ENCODE results near the gene OCA2. TPM values are rescaled to one million over a fixed set of nuclear protein-coding genes. Genes with fewer than 3 reads are reported as not detected.

Gene OCA2
- total RNA-seq, 1 donor from 2014 or later = 1.0 TPM

DNA sequence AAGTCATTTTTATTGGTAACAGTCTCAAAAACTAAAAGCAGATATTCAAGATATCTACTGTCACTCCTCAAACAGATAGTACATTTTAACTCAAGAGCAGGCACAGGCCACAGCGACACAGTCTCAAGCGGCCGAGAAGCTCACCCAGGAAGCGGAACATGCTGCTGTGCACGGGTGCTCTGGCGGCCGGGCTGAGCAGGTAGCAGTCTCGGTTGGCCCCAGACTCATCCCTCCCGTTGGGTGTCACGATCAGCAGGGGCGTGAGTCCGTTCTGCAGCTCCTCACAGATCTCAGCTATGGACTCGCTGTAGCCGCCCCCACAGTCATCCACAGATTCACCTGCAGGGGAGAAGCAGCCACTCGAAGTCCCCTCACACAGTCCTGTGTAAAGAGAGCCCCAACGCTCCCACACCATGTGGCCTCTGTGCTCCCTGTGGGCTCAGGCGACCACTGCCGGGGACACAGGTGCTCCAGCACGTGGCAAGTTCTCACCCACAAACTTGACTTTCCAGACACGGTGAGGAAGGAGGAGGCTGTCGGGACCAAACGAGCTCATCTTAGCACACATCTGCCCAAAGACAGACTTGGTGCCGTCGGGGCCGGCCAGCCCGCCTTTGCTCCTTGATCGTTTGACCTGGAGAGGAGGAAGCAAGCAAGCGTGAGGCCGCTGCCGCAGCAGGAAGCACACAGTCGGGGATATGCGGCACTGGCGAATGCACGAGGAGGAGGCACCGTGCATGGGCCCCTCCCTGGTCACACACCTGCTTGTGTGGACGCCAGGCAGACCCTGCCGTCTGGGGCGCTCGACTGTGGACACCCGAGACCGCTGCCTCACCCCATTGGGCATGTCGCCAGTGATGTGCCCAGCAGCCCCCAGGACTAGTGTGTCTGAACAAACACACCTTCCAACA is 17.7 kb upstream of the OCA2 start:
- H3K27me3 Mint-ChIP-seq (ENCODE audit: low read depth) = no peaks in the 10 kb centered on the region
- TF ChIP-seq CTCF (IDR thresholded peaks at IDR 0.05; ENCODE audit: unreplicated experiment) = no peak
- no peak overlapping the region for H3K27ac Mint-ChIP-seq
- peaks cover 51% of the 10 kb centered on the region for H3K36me3 Mint-ChIP-seq
- H3K9me3 Mint-ChIP-seq = no peaks in the 10 kb centered on the region
- no peak overlapping the region for H3K4me3 Mint-ChIP-seq
- DNase-seq (ENCODE audit: low spot score in 2 of 2, unreplicated experiment in 2 of 2) = no peak
- no peaks in the 10 kb centered on the region for H3K4me1 Mint-ChIP-seq

DNA sequence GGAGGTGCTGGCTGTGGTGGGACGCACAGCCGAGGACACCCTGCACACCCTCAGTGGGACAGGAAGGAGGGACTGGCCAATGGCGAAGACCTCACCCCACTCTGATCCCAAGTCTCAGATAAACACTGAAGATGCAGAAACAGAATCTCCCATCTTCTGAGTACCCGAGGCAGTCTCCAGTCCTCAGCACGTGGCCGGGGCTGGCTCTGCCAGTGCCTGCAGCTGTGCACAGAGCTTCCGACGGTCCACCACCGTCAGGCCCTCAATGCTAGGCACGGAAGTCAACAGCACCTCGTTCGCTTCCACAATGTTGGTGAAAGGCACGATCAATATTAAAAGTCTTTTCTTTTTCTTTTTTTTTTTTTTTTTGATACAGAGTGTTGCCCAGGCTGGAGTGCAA is 16.8 kb upstream of the OCA2 start:
- no peaks in the 10 kb centered on the region for H3K27me3 Mint-ChIP-seq (ENCODE audit: low read depth)

GRCh38 chr15:28114721-28115622 is 15.9 kb upstream of the OCA2 start:
- TF ChIP-seq CTCF (IDR thresholded peaks at IDR 0.05; ENCODE audit: unreplicated experiment) = no peak
- DNase-seq (ENCODE audit: low spot score in 2 of 2, unreplicated experiment in 2 of 2) = no peak
- no peaks in the 10 kb centered on the region for H3K9me3 Mint-ChIP-seq
- H3K27ac Mint-ChIP-seq = no peak overlapping the region
- H3K4me1 Mint-ChIP-seq = no peaks in the 10 kb centered on the region
- no peaks in the 10 kb centered on the region for H3K27me3 Mint-ChIP-seq (ENCODE audit: low read depth)
- no peak overlapping the region for H3K4me3 Mint-ChIP-seq
- peaks cover 47% of the 10 kb centered on the region for H3K36me3 Mint-ChIP-seq

More for the DNA sequence above, 16.8 kb upstream of the OCA2 start:
- H3K4me3 Mint-ChIP-seq = no peak overlapping the region
- H3K36me3 Mint-ChIP-seq = peaks cover 51% of the 10 kb centered on the region
- TF ChIP-seq CTCF (IDR thresholded peaks at IDR 0.05; ENCODE audit: unreplicated experiment) = no peak
- DNase-seq (ENCODE audit: low spot score in 2 of 2, unreplicated experiment in 2 of 2) = no peak
- no peaks in the 10 kb centered on the region for H3K4me1 Mint-ChIP-seq
- H3K9me3 Mint-ChIP-seq = no peaks in the 10 kb centered on the region
- H3K27ac Mint-ChIP-seq = no peak overlapping the region

DNA sequence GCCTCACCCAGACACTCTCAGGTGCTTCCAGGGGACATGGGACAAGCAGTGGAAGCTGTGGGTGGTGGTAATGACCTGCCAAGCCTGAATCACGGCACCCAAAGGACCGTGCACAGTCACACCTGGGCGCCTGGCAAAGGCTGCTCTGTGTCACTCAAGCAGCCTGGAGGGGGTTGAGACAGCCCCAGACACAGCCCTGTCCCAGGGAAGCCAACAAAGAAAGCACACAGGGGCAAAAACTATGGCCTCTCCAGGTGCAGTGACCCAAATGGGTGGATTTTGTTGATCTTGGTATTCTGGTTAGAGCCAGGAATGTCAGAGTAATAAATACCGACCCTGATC is 15.0 kb upstream of the OCA2 start:
- Mint-ChIP-seq H3K4me3 (no peak overlapping the region), H3K9me3 (no peaks in the 10 kb centered on the region)

More for the DNA sequence above, 15.0 kb upstream of the OCA2 start:
- Mint-ChIP-seq H3K27ac (no peak overlapping the region), H3K4me1 (no peaks in the 10 kb centered on the region), H3K36me3 (peaks cover 42% of the 10 kb centered on the region), H3K27me3 (ENCODE audit: low read depth) (peaks cover 3% of the 10 kb centered on the region)
- no peak for DNase-seq (ENCODE audit: low spot score in 2 of 2, unreplicated experiment in 2 of 2)
- TF ChIP-seq CTCF (IDR thresholded peaks at IDR 0.05; ENCODE audit: unreplicated experiment) = no peak

Measured in mesothelial cell of epicardium (in vitro differentiated cells).